ENCODE measurements around the gene GPR160.
A peak's percentile ranks its signal among the peaks of the same experiment; 100 is the strongest.
"Not testable (repeated sequence)": the region's sequence is repeated elsewhere in the genome, so short reads cannot be mapped to it uniquely, and the experiment has no call there.

GPR160 gene

GRCh38 chr3:170037463-170038433 lies at the start of gene GPR160:
Gene GPR160 (plus strand): TSS chr3:170037995. CDS start chr3:170083973, 45,978 bp downstream.
- DNase-seq, result peak; percentile 64

- no peak for DNase-seq
Measured at GRCh38 chr3:169990431-169990830, 47.4 kb upstream of the GPR160 start.

- DNase-seq, result no peak
Measured at GRCh38 chr3:169992156-169992555, 45.6 kb upstream of the GPR160 start.

DNA sequence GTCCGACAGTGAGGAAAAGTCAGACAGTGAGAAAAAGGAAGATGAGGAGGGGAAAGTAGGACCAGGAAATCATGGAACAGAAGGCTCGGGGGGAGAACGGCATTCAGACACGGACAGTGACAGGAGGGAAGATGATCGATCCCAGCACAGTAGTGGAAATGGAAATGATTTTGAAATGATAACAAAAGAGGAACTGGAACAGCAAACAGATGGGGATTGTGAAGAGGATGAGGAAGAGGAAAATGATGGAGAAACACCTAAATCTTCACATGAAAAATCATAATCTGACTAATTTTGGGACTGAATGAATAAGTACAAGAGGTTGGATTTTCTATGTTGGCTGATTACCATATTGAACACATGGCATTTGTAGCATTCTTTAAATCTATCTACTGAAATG lies 45.0 kb upstream of the GPR160 start:
- no peak for DNase-seq

- no peak for DNase-seq
Measured at GRCh38 chr3:169993761-169994160, 44.0 kb upstream of the GPR160 start.

GRCh38 chr3:169996063-169996462 lies 41.7 kb upstream of the GPR160 start:
- DNase-seq, result no peak

DNA sequence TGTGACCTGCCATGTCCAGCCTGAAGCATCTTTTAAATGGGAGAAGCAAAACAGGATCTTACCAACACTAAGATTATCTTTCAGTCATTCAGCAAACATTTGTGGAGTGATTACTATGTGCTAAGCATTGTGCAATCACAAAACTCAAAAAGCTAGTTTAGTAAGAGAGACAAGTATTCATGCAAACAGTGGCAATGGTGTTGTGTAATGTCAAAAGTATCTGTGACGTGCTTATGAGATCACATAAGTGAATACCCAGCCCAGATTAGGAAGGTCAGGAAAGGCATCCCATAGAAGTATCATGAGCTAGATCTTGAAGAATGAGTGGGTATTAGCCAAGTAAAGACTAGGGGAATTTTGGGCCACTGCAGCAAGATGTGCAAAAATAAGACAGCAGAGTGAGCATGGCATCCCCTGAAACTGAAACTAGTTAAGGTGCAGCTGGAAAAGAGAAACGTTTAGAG lies 39.1 kb upstream of the GPR160 start:
- no peak for DNase-seq

DNA sequence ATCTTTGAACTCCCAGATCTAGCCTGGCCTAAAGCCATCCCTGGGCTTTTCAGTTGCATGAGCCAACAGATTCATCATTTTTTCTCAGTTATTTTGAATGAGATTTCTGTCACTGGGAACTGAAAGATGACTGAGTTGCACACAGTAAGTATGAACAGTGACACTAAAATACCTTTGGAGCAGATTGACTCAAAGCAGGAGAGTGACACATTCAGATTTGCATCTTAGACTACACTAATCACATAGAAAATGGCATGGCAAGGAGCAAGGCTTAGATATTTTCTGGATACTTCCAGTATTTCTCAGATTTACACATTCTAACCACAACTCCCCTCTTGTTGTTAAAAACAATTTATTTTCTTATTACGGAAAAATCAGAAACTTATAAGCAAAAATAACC lies 38.4 kb upstream of the GPR160 start:
- no peak for DNase-seq

GRCh38 chr3:170000051-170000450 lies 37.7 kb upstream of the GPR160 start:
- no peak for DNase-seq

- no peak for DNase-seq
Measured at GRCh38 chr3:170002231-170002630, 35.6 kb upstream of the GPR160 start.

- no peak for DNase-seq
Measured at GRCh38 chr3:170002879-170003278, 34.9 kb upstream of the GPR160 start.

DNA sequence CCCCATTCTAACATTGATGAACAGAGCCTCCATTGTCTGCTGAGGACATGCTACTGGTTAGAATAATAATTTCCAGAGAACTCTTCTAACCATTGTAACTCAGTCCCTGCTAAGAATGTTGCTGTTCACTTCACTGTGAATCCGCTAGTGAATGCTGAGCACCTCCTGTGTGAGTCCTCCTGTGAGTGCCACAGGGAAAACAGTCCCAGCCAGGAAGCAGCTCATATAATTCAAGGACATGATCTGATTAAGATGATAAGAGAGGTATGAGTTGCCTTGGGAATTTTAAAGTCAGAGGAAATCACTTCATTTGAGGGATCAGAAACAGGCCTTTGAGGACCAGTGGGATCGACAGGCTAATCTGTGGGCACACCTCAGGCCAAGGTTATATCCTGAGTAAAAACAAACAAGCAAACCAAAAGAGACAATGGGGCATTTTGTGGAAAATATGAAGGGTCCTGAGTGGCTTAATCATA lies 33.9 kb upstream of the GPR160 start:
- DNase-seq, result no peak

DNA sequence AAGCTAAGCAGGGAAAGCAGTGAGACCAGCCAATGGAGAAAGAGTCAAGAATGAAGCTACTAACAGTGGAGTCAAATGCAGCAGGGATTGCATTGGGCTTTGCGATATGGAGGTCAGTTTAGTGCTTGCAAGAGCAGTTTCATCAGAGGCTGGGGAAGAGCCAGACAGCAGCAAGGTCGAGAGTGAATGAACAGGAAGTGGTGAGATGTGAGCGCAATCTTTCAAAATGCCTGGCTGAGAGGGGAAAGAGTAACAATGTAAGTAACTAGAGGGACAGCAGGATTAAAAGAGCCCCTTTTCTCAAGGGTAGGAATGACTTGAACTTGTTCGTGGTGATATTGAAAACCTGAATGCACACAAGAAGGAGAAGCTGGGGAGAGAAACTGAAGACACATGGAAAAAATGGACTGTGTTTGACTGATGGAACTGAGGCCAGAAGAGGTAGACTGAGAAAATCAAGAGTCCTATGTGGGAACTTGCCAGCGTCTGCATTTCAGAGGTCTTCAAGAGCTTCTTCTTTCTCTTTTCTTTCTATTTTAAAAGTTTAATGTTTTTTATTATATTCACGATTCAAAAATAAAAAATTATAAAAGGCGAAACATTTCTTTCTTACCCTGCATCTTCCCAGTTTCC lies 30.6 kb upstream of the GPR160 start:
- DNase-seq, result peak; percentile 17

- no peak for DNase-seq
Measured at GRCh38 chr3:170010498-170010897, 27.3 kb upstream of the GPR160 start.

DNA sequence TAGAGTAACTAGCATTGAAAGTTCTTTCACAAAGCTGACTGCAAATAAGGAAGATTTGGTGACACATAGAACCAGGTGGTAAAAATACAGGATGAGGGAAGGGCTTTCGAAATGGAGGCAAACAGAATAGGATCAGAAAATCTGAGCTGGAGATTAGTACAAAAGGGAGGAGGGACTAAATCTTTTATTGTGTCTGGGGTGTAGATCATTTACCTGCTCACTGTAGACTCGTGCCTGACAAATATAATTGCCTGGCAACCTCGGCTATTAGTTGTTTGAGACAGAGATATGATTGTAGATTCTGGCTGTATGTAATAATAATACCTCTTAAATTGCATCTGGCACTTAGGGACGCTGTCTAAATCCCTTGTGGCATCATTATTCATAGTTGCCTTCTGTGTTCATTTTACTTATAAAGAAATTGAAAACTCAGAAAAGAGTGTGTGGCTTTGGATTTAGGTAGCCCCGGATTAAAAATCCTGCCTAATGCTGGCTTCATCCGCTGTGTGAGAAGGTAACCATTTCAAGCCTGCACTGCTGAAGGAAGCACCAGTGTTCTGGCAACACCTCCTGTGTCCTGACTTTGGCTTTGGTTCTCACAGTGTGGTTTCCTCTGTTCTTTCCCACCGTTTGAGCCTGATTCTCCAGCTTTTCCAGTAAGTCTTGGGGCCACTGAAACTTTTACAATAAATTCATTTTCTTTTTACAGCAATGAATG lies 25.0 kb upstream of the GPR160 start:
- DNase-seq, result no peak

DNA sequence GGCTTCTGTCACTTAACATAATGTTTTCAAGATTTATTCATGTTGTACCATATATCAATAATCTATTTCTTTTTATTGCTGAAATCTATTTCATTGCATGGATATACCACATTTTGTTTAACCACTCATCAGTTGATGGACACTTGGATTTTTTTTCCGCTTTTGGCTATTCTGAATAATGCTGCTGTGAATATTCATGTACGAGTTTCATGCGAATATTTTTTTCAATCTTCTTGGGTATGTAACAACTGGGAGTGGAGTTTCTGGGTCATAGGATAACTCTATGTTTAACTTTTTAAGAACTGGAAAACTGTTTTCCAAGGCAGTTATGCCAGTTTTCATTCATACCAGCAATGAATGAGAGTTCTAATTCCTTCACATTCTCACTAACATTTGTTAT lies 21.7 kb upstream of the GPR160 start:
- DNase-seq, result no peak

DNA sequence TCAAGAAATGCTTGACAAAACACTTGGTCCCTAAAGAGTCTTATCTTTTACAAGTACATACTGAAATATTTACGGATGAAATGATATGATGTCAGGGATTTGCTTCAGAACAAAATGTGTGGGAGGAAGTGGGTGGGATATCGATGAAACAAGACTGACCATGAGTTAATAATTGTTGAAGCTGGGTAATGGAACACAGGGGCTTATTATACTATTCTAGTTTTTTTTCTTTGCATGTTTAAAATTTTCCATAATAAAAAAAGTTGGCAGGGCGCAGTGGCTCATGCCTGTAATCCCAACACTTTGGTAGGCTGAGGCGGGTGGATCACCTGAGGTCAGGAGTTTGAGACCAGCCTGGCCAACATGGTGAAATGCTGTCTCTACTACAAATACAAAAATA lies 18.5 kb upstream of the GPR160 start:
- DNase-seq, result not testable (repeated sequence)

GRCh38 chr3:170021083-170021482 lies 16.7 kb upstream of the GPR160 start:
- DNase-seq, result no peak

- no peak for DNase-seq
Measured at GRCh38 chr3:170022336-170022735, 15.5 kb upstream of the GPR160 start.

GRCh38 chr3:170023165-170023564 lies 14.6 kb upstream of the GPR160 start:
- no peak for DNase-seq

DNA sequence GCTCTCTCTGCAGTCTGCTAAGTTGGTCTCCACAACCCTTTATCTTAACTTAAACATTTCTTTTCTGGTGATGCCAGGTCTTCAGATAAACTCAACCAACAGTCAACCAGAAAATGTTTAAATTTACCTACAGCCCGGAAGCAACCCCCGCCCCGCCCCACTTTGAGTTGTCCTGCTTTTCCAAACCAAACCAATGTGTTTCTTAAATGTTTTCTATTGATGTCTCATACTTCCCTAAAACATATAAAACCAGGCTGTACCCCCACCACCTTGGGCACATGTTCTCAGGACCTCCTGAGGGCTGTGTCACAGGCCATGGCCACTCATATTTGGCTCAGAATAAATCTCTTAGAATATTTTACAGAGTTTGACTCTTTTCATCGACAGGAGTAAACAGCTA lies 13.2 kb upstream of the GPR160 start:
- DNase-seq, result no peak

DNA sequence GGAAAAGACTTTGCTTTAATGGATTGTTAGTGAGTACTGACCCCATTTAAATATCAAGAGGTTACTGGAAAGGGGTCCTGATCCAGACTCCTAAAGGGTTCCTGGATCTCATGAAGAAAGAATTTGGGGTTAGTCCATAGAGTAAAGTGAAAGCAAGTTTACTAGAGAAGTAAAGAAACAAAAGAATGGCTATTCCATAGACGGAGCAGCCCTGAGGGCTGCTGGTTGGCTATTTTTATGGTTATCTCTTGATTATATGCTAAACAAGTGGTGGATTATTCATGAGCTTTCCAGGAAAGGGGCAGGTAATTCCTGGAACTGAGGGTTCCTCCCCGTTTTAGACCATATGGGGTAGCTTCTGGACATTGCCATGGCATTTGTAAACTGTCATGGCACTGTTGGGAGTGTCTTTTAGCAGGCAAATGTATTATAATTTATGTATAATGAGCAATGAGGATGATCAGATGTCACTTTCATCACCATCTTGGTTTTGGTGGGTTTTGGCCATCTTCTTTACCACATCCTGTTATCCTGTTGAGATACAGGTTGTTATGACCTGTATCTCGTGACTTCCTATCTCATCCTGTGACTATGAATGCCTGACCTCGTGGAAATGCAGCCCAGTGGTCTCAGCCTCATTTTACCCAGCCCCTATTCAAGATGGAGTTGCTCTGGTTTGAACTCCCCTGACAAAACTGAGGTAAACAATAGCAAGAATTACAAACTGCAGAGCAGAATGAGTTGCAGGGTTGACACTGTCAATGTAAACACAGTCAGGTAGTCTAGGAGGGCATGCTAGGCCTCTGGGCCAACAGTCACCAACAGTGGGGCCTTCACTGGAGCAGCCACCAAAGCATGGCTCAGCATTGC lies 10.3 kb upstream of the GPR160 start:
- DNase-seq, result no peak
